Fibroblast of upper back skin (primary cell): ENCODE measurements around the gene TWF2.
A peak's percentile ranks its signal among the peaks of the same experiment; 100 is the strongest.

Experiments used
- DNase-seq: peaks from one replicate; pipeline ENCODE4 v3.0.0-alpha.2; 2013

The TWF2 gene

GRCh38 chr3:52221563-52222318 is 17.2 kb downstream of the TWF2 start:
- DNase-seq: no peak

GRCh38 chr3:52221141-52221562 is 17.8 kb downstream of the TWF2 start:
- no peak for DNase-seq

DNA sequence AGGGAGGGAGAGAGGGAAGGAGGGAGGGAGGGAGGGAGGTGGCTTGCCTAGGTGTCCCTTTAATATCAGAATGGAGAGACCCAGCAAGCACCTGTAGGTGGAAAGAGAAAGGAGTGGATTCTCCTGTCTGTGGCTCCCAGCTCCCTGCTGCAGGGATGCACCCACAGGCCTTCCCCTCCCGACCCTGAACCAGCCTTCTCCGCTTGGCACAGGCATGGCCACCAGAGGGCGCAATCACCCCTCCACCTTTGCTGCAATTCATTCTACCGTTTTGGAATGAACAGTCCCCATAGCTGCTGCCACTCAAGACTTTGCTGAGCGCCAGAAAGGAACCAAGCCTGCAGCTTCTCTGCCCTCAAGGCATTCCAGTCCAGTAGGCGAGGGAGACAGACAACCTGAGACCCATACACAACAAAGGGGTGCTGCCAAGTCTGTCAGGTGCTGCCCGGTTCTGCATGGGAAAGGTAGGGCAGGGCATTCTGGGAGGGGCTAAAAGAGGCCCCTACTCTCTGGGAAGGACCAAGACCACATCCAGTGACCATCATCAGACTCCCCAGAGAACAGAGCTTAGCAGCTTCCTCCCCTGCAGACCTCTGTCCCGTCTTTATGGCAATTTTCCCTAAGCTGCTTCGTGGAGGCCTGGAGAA is 18.5 kb downstream of the TWF2 start:
- peak; percentile 63 for DNase-seq

DNA sequence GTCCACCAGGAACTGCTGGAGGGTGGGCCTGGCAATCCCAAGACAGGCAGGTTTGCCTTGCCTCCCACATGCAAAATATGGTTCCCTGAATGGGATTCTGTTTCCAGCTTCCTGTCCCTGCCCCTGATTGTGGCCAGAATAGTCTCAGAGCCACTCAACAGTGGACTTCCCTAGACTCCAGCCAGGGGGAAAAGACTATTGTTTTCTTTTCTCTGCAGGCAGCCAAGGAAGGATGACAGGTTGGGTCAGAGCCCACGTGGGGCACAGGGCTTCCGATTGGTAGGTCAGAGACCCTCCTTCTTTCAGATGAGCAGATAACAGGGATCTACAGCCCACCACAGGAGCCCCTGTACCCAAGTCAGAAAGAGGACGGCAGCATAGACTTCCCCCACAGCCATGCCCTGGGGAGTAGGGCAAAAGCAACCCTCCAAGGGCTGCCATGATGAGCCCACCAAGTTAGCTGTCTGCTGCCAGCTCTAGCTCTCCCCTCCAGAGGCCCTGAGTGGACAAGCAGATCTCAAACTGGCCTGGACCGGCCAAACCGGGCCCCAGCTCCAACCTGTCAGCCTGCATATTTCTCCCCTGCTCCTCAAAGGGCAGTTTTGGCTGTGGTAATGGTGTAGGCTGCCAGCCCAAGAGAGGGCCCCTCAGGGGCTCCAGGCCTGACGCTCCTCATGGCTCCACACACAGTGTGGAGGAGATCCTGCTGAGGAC is 19.9 kb downstream of the TWF2 start:
- DNase-seq: no peak

GRCh38 chr3:52218454-52218853 is 20.5 kb downstream of the TWF2 start:
- no peak for DNase-seq

DNA sequence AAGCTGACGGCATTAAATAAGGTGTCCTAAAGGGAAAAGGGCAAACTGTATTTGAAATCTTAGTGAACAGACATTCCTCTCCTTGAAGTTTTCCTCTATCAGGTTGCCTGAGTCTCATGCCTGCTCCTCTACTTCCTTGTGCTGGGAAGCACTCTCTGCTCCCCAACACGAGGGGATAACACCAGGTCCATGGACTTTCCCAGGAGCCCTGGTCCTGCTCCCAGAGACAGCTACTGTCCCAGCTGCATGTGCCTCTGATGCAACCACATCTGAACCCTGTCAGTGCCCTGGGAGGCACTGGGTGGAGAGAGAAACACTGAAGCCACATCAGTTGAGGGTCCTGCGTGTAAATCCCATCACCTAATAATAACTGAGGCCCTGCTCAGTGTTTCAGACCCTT is 20.9 kb downstream of the TWF2 start:
- no peak for DNase-seq

DNA sequence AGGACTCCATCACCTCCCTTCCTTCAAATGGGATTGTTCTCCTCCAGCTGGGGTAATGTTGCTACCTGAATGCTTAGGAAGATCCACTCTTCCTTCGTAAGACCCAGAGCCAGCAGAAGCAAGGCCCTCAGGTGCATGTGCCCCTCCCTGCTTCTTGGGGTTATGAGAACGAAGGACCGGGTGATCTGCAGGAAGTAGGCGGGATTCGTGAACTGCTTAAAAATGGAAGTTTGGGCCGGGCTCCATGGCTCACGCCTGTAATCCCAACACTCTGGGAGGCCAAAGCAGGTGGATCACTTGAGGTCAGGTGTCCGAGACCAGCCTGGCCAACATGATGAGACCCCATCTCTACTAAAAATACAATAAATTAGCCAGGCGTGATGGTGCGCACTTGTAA is 21.6 kb downstream of the TWF2 start:
- no peak for DNase-seq

GRCh38 chr3:52216585-52217408 is 22.2 kb downstream of the TWF2 start:
- peak; percentile 53 for DNase-seq

DNA sequence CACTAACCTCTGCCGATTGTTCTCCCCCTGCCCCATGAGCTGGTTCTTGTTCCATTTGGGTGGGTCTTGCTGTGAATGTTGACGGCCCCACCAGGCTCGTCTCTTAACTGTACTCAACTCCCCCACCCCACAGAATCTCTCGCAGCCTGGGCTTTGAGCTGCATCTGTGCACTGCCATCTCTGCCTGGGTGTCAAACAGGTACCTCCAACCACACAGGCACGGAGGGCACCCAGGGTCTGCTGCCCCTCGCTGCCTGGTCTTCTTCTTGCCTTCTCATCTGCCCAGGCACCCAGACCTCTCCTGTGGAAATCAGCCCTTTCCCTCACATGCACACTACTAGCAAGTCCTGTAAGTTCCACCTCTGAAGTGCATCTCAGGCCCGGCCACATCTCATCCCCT is 23.6 kb downstream of the TWF2 start:
- DNase-seq: no peak

- no peak for DNase-seq
These were observed 25.1 kb downstream of the TWF2 start for GRCh38 chr3:52213901-52214300.

- DNase-seq: no peak
These were observed 26.0 kb downstream of the TWF2 start for GRCh38 chr3:52213005-52213404.

- no peak for DNase-seq
These were observed 27.6 kb downstream of the TWF2 start for GRCh38 chr3:52211268-52211891.

DNA sequence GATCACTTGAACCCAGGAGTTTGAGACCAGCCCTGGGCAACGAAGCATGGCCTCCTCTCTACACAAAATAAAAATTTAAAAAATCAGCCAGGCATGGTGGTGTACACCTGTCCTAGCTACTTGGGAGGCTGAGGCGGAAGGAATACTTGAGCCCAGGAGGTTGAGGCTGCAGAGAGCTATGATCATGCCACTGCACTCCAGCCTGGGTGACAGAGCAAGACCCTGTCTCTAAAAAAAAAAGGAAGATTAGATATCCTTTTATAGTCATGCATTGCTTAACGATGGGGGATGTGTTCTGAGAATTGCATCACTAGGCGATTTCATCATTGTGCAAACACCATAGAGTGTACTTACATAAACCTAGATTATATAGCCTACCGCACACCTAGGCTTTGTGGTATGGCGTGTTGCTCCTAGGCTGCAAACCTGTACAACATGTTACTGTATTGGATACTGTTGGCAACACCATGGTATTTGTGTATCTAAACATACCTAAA is 28.4 kb downstream of the TWF2 start:
- DNase-seq: peak; percentile 19

GRCh38 chr3:52210037-52210436 is 28.9 kb downstream of the TWF2 start:
- DNase-seq: no peak

DNA sequence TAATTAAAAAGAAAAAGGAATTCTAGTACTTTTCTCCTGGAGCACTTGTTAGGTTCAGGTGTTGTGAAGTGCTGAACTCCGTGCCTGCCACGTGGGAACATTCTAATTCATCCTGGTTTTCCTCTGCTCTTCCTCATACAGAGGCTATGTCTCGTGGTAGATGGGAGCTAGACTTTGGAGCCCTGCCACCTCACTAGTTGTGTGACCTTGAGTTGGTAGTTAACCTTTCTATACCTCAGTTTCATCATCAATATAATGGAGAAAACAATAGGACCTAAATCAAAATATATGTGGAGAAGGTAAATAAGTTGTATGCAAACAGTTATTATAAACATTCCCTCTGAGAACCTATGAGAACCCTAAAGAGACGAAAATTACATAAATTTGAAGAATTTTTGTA is 30.4 kb downstream of the TWF2 start:
- no peak for DNase-seq

GRCh38 chr3:52205727-52206372 is 33.1 kb downstream of the TWF2 start:
- DNase-seq: no peak

GRCh38 chr3:52204337-52205073 is 34.5 kb downstream of the TWF2 start:
- no peak for DNase-seq

GRCh38 chr3:52203701-52204100 is 35.3 kb downstream of the TWF2 start:
- DNase-seq: no peak

GRCh38 chr3:52202384-52203077 is 36.4 kb downstream of the TWF2 start:
- DNase-seq: no peak

DNA sequence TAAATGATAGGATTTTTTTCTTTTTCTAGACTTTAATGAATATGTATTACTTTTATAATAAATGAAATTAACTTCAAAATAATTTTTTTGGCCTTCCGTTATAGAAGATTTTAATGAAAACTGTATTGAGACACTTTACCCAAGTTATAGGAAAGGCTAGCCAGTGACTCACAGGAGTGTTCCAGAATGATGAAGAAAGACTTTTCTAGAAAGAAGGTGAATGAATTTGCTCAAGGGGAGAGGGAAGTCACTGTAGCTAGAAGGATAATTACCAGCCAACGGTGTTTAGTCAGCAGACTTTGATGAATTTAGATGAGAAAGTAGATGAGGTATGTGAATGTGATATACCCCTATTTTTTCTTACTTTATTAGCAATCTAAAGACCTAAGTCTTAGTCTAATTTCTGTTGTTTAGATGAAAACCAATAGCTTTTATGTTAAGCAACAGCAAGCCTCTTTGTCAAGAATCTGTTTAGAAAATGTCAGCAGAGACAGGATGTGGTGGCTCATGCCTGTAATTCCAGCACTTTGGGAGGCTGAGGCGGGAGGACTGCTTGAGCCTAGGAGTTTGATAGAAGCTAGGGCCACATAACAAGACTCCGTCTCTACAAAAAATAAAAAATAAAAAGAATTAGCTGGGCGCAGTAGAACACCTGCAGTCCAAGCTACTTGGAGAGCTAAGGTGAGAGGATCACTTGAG is 37.8 kb downstream of the TWF2 start:
- DNase-seq: no peak
